Measurements from ENCODE around the gene UBE2V1.

UBE2V1 gene

GRCh38 chr20:50149481-50150254 is 36.7 kb upstream of the UBE2V1 start:
- no peak overlapping the region for H3K4me3 ChIP-seq (replicated peaks; ENCODE audit: low read depth, low read length)
- no peak for DNase-seq (ENCODE audit: extremely low read depth, low read depth)
- no peak for TF ChIP-seq CTCF (IDR thresholded peaks at IDR 0.05; ENCODE audit: low read depth, low read length, missing control alignments)

- no peak for DNase-seq (ENCODE audit: extremely low read depth, low read depth)
- no peak overlapping the region for H3K4me3 ChIP-seq (replicated peaks; ENCODE audit: low read depth, low read length)
- no peak for TF ChIP-seq CTCF (IDR thresholded peaks at IDR 0.05; ENCODE audit: low read depth, low read length, missing control alignments)
Measured at GRCh38 chr20:50146732-50147662, 34.0 kb upstream of the UBE2V1 start.

GRCh38 chr20:50146214-50146613 is 33.3 kb upstream of the UBE2V1 start:
- no peak overlapping the region for H3K4me3 ChIP-seq (replicated peaks; ENCODE audit: low read depth, low read length)
- no peak for TF ChIP-seq CTCF (IDR thresholded peaks at IDR 0.05; ENCODE audit: low read depth, low read length, missing control alignments)
- no peak for DNase-seq (ENCODE audit: extremely low read depth, low read depth)

GRCh38 chr20:50145566-50145965 is 32.6 kb upstream of the UBE2V1 start:
- no peak for DNase-seq (ENCODE audit: extremely low read depth, low read depth)
- no peak for TF ChIP-seq CTCF (IDR thresholded peaks at IDR 0.05; ENCODE audit: low read depth, low read length, missing control alignments)
- H3K4me3 ChIP-seq (replicated peaks; ENCODE audit: low read depth, low read length) = no peak overlapping the region

GRCh38 chr20:50144362-50144761 is 31.4 kb upstream of the UBE2V1 start:
- DNase-seq (ENCODE audit: extremely low read depth, low read depth) = no peak
- no peak for TF ChIP-seq CTCF (IDR thresholded peaks at IDR 0.05; ENCODE audit: low read depth, low read length, missing control alignments)
- no peak overlapping the region for H3K4me3 ChIP-seq (replicated peaks; ENCODE audit: low read depth, low read length)

GRCh38 chr20:50142812-50143211 is 29.9 kb upstream of the UBE2V1 start:
- no peak for DNase-seq (ENCODE audit: extremely low read depth, low read depth)

More at GRCh38 chr20:50142812-50143211, 29.9 kb upstream of the UBE2V1 start:
- H3K4me3 ChIP-seq (replicated peaks; ENCODE audit: low read depth, low read length) = no peak overlapping the region
- TF ChIP-seq CTCF (IDR thresholded peaks at IDR 0.05; ENCODE audit: low read depth, low read length, missing control alignments) = no peak
